Ovary (tissue), 3 donors: ENCODE data around the gene RPS6KA1.

Experiments
- CTCF ChIP-seq, 3 donors: fragments of 450-650 bp in 2 of 3; fragments of 200-600 bp in 1 of 3; IDR thresholded peaks; one replicate each; pipeline versions ENCODE4 v1.5.1 to v1.8.0; 2016 to 2022; ENCODE audit warnings: antibody characterized with exemption in 3 of 3, mild to moderate bottlenecking in 1 of 3
- POLR2A ChIP-seq: fragments of 450-650 bp; IDR thresholded peaks from one replicate; pipeline ENCODE4 v1.6.1; 2017; ENCODE audit warnings: antibody characterized with exemption, mild to moderate bottlenecking, moderate library complexity
- donor health status: DM: no; HTN: no; CAD: no.

GRCh38 chr1:26483980-26484379, 45.6 kb upstream of the RPS6KA1 start:
- TF ChIP-seq CTCF (IDR thresholded peaks at IDR 0.05) (no peak), POLR2A (no peak)
